H1 (cell line): ENCODE measurements around the gene PCID2. TPM values are rescaled to one million over a fixed set of nuclear protein-coding genes. Genes with fewer than 3 reads are reported as not detected.

ENCODE experiments used
- CTCF ChIA-PET: fragments of 300-600 bp; sonication (Branson Sonifier 250); formaldehyde crosslinking; loops from one replicate; lab custom pipeline; 2021; ENCODE audit not compliant: partially characterized antibody; lab: Charles Lee
- POLR2A ChIA-PET: fragments of 300-600 bp; sonication (Branson Sonifier 250); formaldehyde crosslinking; loops from one replicate; lab custom pipeline; 2021; ENCODE audit warnings: inconsistent platforms; ENCODE audit not compliant: partially characterized antibody; lab: Charles Lee
- DNase-seq, 2 experiments: peaks; one replicate each; pipeline versions ENCODE4 v3.0.0 to v3.0.0-alpha.2; 2010 to 2022; ENCODE audit warnings: low spot score in 2 of 2, low read depth in 1 of 2, mixed read lengths in 1 of 2
- FAIRE-seq: peaks from 2 replicates; lab custom pipeline; 2011; peaks lifted over from hg19 to GRCh38; lab: Jason Lieb, UNC
- H2AFZ ChIP-seq: 2 replicates; pipeline ENCODE4 v1.8.1; 2012; ENCODE audit warnings: low read length, inconsistent platforms
- H2AK5ac ChIP-seq: 2 replicates; pipeline ENCODE4 v1.6.1; 2013; ENCODE audit warnings: low read depth, low read length
- H2BK120ac ChIP-seq: replicated peaks from 2 replicates; pipeline ENCODE3; 2013; ENCODE audit warnings: low read depth, low read length, inconsistent platforms
- H2BK12ac ChIP-seq: 2 replicates; pipeline ENCODE4 v1.6.1; 2013; ENCODE audit warnings: low read depth, low read length
- H2BK15ac ChIP-seq: 2 replicates; pipeline ENCODE4 v1.6.1; 2013; ENCODE audit warnings: low read length
- H2BK20ac ChIP-seq: 2 replicates; pipeline ENCODE4 v1.6.1; 2013; ENCODE audit warnings: low read length
- H2BK5ac ChIP-seq: 2 replicates; pipeline ENCODE4 v1.6.1; 2013; ENCODE audit warnings: low read depth, low read length
- H3K14ac ChIP-seq: 2 replicates; pipeline ENCODE4 v1.6.1; 2013; ENCODE audit warnings: inconsistent platforms; ENCODE audit not compliant: insufficient read length
- H3K18ac ChIP-seq: 2 replicates; pipeline ENCODE4 v1.6.1; 2013; ENCODE audit warnings: low read length; ENCODE audit errors: extremely low read depth
- H3K23ac ChIP-seq: 2 replicates; pipeline ENCODE4 v1.6.1; 2013; ENCODE audit warnings: inconsistent platforms; ENCODE audit not compliant: insufficient read length
- H3K23me2 ChIP-seq: 2 replicates; pipeline ENCODE4 v1.6.1; 2013; ENCODE audit warnings: low read depth, low read length
- H3K27ac ChIP-seq: 2 replicates; pipeline ENCODE4 v1.6.1; 2011; ENCODE audit warnings: low read depth, low read length, inconsistent platforms
- H3K27me3 ChIP-seq, 4 experiments: replicated peaks in 1 of 4; 1 replicate in 1 of 4; 2 replicates in 3 of 4; pipeline versions ENCODE4 v1.6.1 to v1.8.1; 2011 to 2013; ENCODE audit warnings: low read length in 3 of 4, mild to moderate bottlenecking in 3 of 4, inconsistent platforms in 2 of 4, mixed read lengths in 2 of 4, moderate library complexity in 1 of 4; ENCODE audit not compliant: control insufficient read depth in 3 of 4, insufficient read depth in 3 of 4; ENCODE audit errors: extremely low read depth in 1 of 4
- H3K36me3 ChIP-seq, 4 experiments: 2 replicates each; pipeline versions ENCODE4 v1.6.1 to v1.8.1; 2011 to 2013; ENCODE audit warnings: mild to moderate bottlenecking in 4 of 4, low read length in 3 of 4, moderate library complexity in 2 of 4, control low read depth in 1 of 4, inconsistent platforms in 1 of 4; ENCODE audit not compliant: insufficient read depth in 4 of 4, control insufficient read depth in 2 of 4
- H3K4ac ChIP-seq: replicated peaks from 2 replicates; pipeline ENCODE3; 2013; ENCODE audit warnings: low read length, low read depth, mixed read lengths, inconsistent platforms; ENCODE audit not compliant: insufficient read length
- H3K4me1 ChIP-seq, 4 experiments: replicated peaks in 1 of 4; 1 replicate in 1 of 4; 2 replicates in 3 of 4; pipeline versions ENCODE4 v1.6.1 to v1.8.1; 2011 to 2013; ENCODE audit warnings: low read length in 3 of 4, inconsistent platforms in 2 of 4, mixed read lengths in 1 of 4; ENCODE audit not compliant: insufficient read depth in 4 of 4, control insufficient read depth in 3 of 4
- H3K4me2 ChIP-seq, 2 experiments: 2 replicates each; pipeline versions ENCODE4 v1.6.1 to v1.8.1; 2011 to 2013; ENCODE audit warnings: low read depth in 2 of 2, low read length in 2 of 2, control low read depth in 1 of 2, inconsistent platforms in 1 of 2, mild to moderate bottlenecking in 1 of 2; ENCODE audit not compliant: insufficient read depth in 1 of 2
- H3K4me3 ChIP-seq, 4 experiments: fragments of 200-600, 300-600 bp in 1 of 4; sonication (generic), shearing (Covaris generic), sonication (Bioruptor Twin) in 1 of 4; 2 replicates each; pipeline versions ENCODE4 v1.5.1 to v1.8.1; 2011 to 2016; ENCODE audit warnings: low read length in 4 of 4, low read depth in 3 of 4, control low read depth in 2 of 4, inconsistent platforms in 2 of 4, mild to moderate bottlenecking in 2 of 4, mixed read lengths in 1 of 4, moderate library complexity in 1 of 4; ENCODE audit not compliant: insufficient read depth in 2 of 4; ENCODE audit errors: extremely low read depth in 1 of 4
- H3K56ac ChIP-seq: replicated peaks from 2 replicates; pipeline ENCODE3; 2013; ENCODE audit warnings: low read depth, mild to moderate bottlenecking, mixed read lengths, low read length, inconsistent platforms; ENCODE audit not compliant: insufficient read length
- H3K79me1 ChIP-seq: 2 replicates; pipeline ENCODE4 v1.6.1; 2013; ENCODE audit warnings: low read depth, low read length, control low read depth
- H3K79me2 ChIP-seq, 2 experiments: 2 replicates each; pipeline versions ENCODE4 v1.6.1 to v1.8.1; 2012 to 2013; ENCODE audit warnings: low read length in 2 of 2, mild to moderate bottlenecking in 2 of 2, inconsistent platforms in 1 of 2; ENCODE audit not compliant: insufficient read depth in 2 of 2, control insufficient read depth in 1 of 2
- H3K9ac ChIP-seq, 4 experiments: replicated peaks in 1 of 4; 1 replicate in 1 of 4; 2 replicates in 3 of 4; pipeline versions ENCODE4 v1.6.1 to v1.8.1; 2011 to 2013; ENCODE audit warnings: low read depth in 3 of 4, low read length in 3 of 4, control low read depth in 2 of 4, mild to moderate bottlenecking in 2 of 4, moderate library complexity in 2 of 4, inconsistent platforms in 1 of 4; ENCODE audit errors: extremely low read depth in 1 of 4
- H3K9me3 ChIP-seq, 2 experiments: 2 replicates each; pipeline versions ENCODE4 v1.6.1 to v1.8.1; 2012 to 2013; ENCODE audit warnings: mild to moderate bottlenecking in 2 of 2, moderate library complexity in 2 of 2, control low read depth in 1 of 2, inconsistent platforms in 1 of 2, low read depth in 1 of 2, low read length in 1 of 2, mixed read lengths in 1 of 2; ENCODE audit not compliant: insufficient read depth in 2 of 2
- H4K20me1 ChIP-seq, 2 experiments: replicated peaks in 1 of 2; 2 replicates each; pipeline versions ENCODE3 to v1.8.1; 2011 to 2013; ENCODE audit warnings: inconsistent platforms in 2 of 2, low read length in 2 of 2, mild to moderate bottlenecking in 1 of 2; ENCODE audit not compliant: insufficient read depth in 2 of 2, control insufficient read depth in 1 of 2
- H4K5ac ChIP-seq: 2 replicates; pipeline ENCODE4 v1.6.1; 2013; ENCODE audit warnings: low read length, low read depth, mixed read lengths, inconsistent platforms; ENCODE audit not compliant: insufficient read length
- H4K8ac ChIP-seq: 2 replicates; pipeline ENCODE4 v1.8.0; 2013; ENCODE audit warnings: mild to moderate bottlenecking, moderate library complexity, low read length, inconsistent platforms; ENCODE audit not compliant: insufficient read depth; ENCODE audit errors: extremely low read depth
- H4K91ac ChIP-seq: replicated peaks from 2 replicates; pipeline ENCODE3; 2013; ENCODE audit warnings: low read length, mixed read lengths, inconsistent platforms; ENCODE audit not compliant: insufficient read length
- BRCA1 ChIP-seq: IDR thresholded peaks from 2 replicates; pipeline ENCODE4 v1.6.1; 2012; ENCODE audit warnings: low read depth, low read length, improper control_type of control experiment
- CHD1 ChIP-seq: IDR thresholded peaks from 2 replicates; pipeline ENCODE4 v1.6.1; 2012; ENCODE audit warnings: low read depth, low read length, improper control_type of control experiment
- EZH2 ChIP-seq: fragments of 200-600 bp; sonication (generic); IDR thresholded peaks from 2 replicates; pipeline ENCODE4 v1.7.1; 2012; ENCODE audit warnings: low read depth, mild to moderate bottlenecking, moderate library complexity, low read length, inconsistent platforms; ENCODE audit not compliant: severe bottlenecking
- GABPA ChIP-seq: IDR thresholded peaks from 2 replicates; pipeline ENCODE4 v1.6.1; 2011; ENCODE audit warnings: mild to moderate bottlenecking, low read length, moderate library complexity, borderline replicate concordance; ENCODE audit not compliant: insufficient read depth
- GTF2F1 ChIP-seq: IDR thresholded peaks from 2 replicates; pipeline ENCODE4 v1.6.1; 2012; ENCODE audit warnings: low read depth, low read length, improper control_type of control experiment, borderline replicate concordance
- HDAC6 ChIP-seq: IDR thresholded peaks from one replicate; pipeline ENCODE4 v1.7.1; 2012; ENCODE audit warnings: low read depth, mild to moderate bottlenecking, inconsistent platforms, low read length, moderate library complexity
- JUND ChIP-seq: IDR thresholded peaks from 2 replicates; pipeline ENCODE4 v1.6.1; 2011; ENCODE audit warnings: mild to moderate bottlenecking, improper control_type of control experiment, low read length
- KDM5A ChIP-seq: fragments of 200-600 bp; IDR thresholded peaks from 2 replicates; pipeline ENCODE4 v1.7.1; 2012; ENCODE audit warnings: mild to moderate bottlenecking, low read length, inconsistent platforms, mixed read lengths
- NRF1 ChIP-seq: IDR thresholded peaks from 2 replicates; pipeline ENCODE4 v1.6.1; 2011; ENCODE audit warnings: mild to moderate bottlenecking, low read depth, low read length, improper control_type of control experiment
- PHF8 ChIP-seq: fragments of 200-600 bp; sonication (generic); conservative IDR thresholded peaks from 2 replicates; pipeline ENCODE4 v1.7.1; 2012; ENCODE audit warnings: low read depth, mild to moderate bottlenecking, inconsistent platforms, low read length, moderate library complexity
- POLR2A ChIP-seq, 2 experiments: IDR thresholded peaks; 1 replicate in 1 of 2; 2 replicates in 1 of 2; pipeline ENCODE4 v1.6.1; 2011; ENCODE audit warnings: low read depth in 2 of 2, low read length in 2 of 2, mild to moderate bottlenecking in 2 of 2; ENCODE audit errors: control extremely low read depth in 1 of 2
- SIN3A ChIP-seq, 2 experiments: IDR thresholded peaks in 1 of 2; conservative IDR thresholded peaks in 1 of 2; 2 replicates each; pipeline ENCODE4 v1.6.1; 2011 to 2012; ENCODE audit warnings: low read length in 2 of 2, improper control_type of control experiment in 1 of 2, low read depth in 1 of 2, mild to moderate bottlenecking in 1 of 2
- TAF7 ChIP-seq: optimal IDR thresholded peaks from 2 replicates; pipeline ENCODE3; 2011; ENCODE audit warnings: low read depth, mild to moderate bottlenecking, inconsistent platforms, low read length, moderate library complexity, borderline replicate concordance
- TCF12 ChIP-seq: IDR thresholded peaks from 2 replicates; pipeline ENCODE4 v1.6.1; 2011; ENCODE audit warnings: low read depth, mild to moderate bottlenecking, low read length
- WGBS, 2 experiments: shearing (Covaris generic) in 1 of 2; methylation state at CpG; one replicate each; pipeline versions ENCODE4 v1.1.6 to v1.1.7; 2013 to 2015; ENCODE audit warnings: low lambda C conversion rate in 2 of 2, mixed read lengths in 2 of 2, inconsistent platforms in 1 of 2, low coverage in 1 of 2, missing lambda C conversion rate in 1 of 2; ENCODE audit not compliant: insufficient replicate concordance in 2 of 2, insufficient coverage in 1 of 2, insufficient read length in 1 of 2; ENCODE audit errors: extremely low coverage in 1 of 2, missing lambda C conversion rate in 1 of 2; 5-methylcytosine and 5-hydroxymethylcytosine counted together
- polyA plus RNA-seq, 7 experiments: library from polyadenylated mRNA; depleted of rRNA in 3 of 7; stranded (reverse) in 5 of 7; unstranded in 2 of 7; fragments of >200 nt in 5 of 7; fragments of 200-250 nt in 2 of 7; gene quantifications; 1 replicate in 5 of 7; 2 replicates in 1 of 7; 4 replicates in 1 of 7; pipeline versions ENCODE4 v1.2.1 to v1.2.3, GENCODE V29; 2011 to 2013; ENCODE audit warnings: missing spikeins in 2 of 7, mixed read lengths in 2 of 7
- total RNA-seq: library from RNA; stranded (reverse); fragmentation: NEBNext Ultra II Directional; extraction: Animal tissue kit (Norgen Biotek cat#: 25700); gene quantifications from 2 replicates; pipeline ENCODE4 v1.2.1, GENCODE V29; 2021

Gene PCID2
- total and polyA plus RNA-seq, 2 of the 8 experiments (the other 6 are each of a cell fraction or from before 2014, with no cell fraction given) = 72.4 to 72.8 TPM

DNA sequence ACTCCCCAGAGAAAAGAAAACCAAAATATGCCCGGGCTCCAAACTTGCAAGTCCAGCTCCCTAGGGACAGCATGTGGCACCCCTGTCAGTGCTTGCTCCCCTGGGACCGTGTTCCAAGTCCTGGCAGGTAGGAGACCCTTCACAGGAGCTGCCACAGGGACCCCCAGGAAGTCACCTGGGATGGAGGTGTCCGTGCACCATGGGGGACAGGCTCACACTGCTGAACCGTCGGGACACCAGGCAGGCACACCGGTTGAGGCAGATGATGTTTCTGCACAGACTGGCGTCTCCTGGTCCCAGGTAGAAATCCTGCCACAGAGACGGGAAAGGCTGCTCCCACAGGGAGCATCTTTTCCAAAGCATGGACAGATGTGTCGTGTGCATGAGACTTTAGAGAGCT, 61.7 kb downstream of the PCID2 start:
- H3K4me2 ChIP-seq = no peak overlapping the region
- H3K79me2 ChIP-seq = no peaks in the 10 kb centered on the region
- H3K27me3 ChIP-seq = peaks cover 0 to 3% (median 3%) of the 10 kb centered on the region in 4 experiments; a peak in 3 of 7 replicates
- no peak overlapping the region for H2AFZ ChIP-seq
- no peak overlapping the region for H3K4ac ChIP-seq
- no peak overlapping the region for H2BK120ac ChIP-seq
- no peak overlapping the region for H2BK5ac ChIP-seq
- no peak overlapping the region for H2BK12ac ChIP-seq
- no peaks in the 10 kb centered on the region for H3K79me1 ChIP-seq
- TF ChIP-seq HDAC6 = no peak
- TF ChIP-seq POLR2A (IDR thresholded peaks at IDR 0.05; ENCODE audit: control extremely low read depth in 1 of 2, low read depth in 2 of 2, low read length in 2 of 2) = no peak
- TF ChIP-seq SIN3A (conservative IDR thresholded peaks at IDR 0.05 in 1 of 2, IDR thresholded peaks at IDR 0.05 in 1 of 2; ENCODE audit: low read depth in 1 of 2, low read length in 2 of 2) = no peak
- TF ChIP-seq JUND = no peak
- no peak for TF ChIP-seq PHF8
- TF ChIP-seq CHD1 = no peak
- no peak for TF ChIP-seq TCF12
- TF ChIP-seq NRF1 = no peak
- TF ChIP-seq GTF2F1 = no peak
- TF ChIP-seq TAF7 = no peak
- no peak for TF ChIP-seq GABPA
- no peak for TF ChIP-seq BRCA1
- no peak for TF ChIP-seq KDM5A
- no peak for TF ChIP-seq EZH2
- 89% methylated on average over 9 of the region's 9 CpGs; no CpG with 5 or more reads in 1 of the 2 experiments for WGBS, 2 experiments
- no peak overlapping the region for H3K27ac ChIP-seq
- H4K5ac ChIP-seq = no peak overlapping the region
- no peak overlapping the region for H2BK20ac ChIP-seq
- ChIA-PET POLR2A (interaction anchor here (0.8 kb wide), 1 partner anchor 18 kb away, joined by 3 read pairs; no protein-coding TSS in a partner anchor), CTCF (interaction anchor here (0.6 to 2.9 kb wide), 8 partner anchors 15 to 125 kb away, joined by 3 to 9 read pairs (median 4); no protein-coding TSS in a partner anchor)
- H2BK15ac ChIP-seq = no peak overlapping the region
- H4K8ac ChIP-seq = no peak overlapping the region
- H4K20me1 ChIP-seq = no peaks in the 10 kb centered on the region
- H3K9ac ChIP-seq = no peak overlapping the region
- no peak overlapping the region for H3K14ac ChIP-seq
- no peak overlapping the region for H3K4me3 ChIP-seq
- DNase-seq = no peak
- no peak overlapping the region for H3K56ac ChIP-seq
- H3K36me3 ChIP-seq = no peaks in the 10 kb centered on the region
- no peaks in the 10 kb centered on the region for H3K9me3 ChIP-seq
- H2AK5ac ChIP-seq = no peak overlapping the region
- no peaks in the 10 kb centered on the region for H3K23me2 ChIP-seq
- H3K23ac ChIP-seq = no peak overlapping the region
- H3K4me1 ChIP-seq = no peaks in the 10 kb centered on the region; a peak in 1 of 7 replicates
- no peak overlapping the region for H4K91ac ChIP-seq
- H3K18ac ChIP-seq = no peak overlapping the region
- no peak for FAIRE-seq
